DND-41 (cell line): ENCODE measurements around the gene VPS8.

Experiments
- ATAC-seq: fragments of 200-7000 bp; cut with Tn5 transposase; 3 replicates; pipeline ENCODE4 v1.9.1; 2021; ENCODE audit warnings: low read depth; ENCODE audit not compliant: insufficient read depth
- DNase-seq: peaks from one replicate; pipeline ENCODE4 v3.0.0-alpha.2; 2020
- H2AFZ ChIP-seq: 2 replicates; pipeline ENCODE4 v1.6.0; 2012; ENCODE audit warnings: low read depth, low read length
- H3K27ac ChIP-seq: 2 replicates; pipeline ENCODE4 v1.5.1; 2012; ENCODE audit warnings: low read length, inconsistent platforms
- H3K27me3 ChIP-seq: fragments of 200-600 bp; sonication (generic); 2 replicates; pipeline ENCODE4 v1.6.0; 2012; ENCODE audit warnings: low read length, mild to moderate bottlenecking, inconsistent platforms; ENCODE audit not compliant: insufficient read depth, poor library complexity
- H3K36me3 ChIP-seq: 2 replicates; pipeline ENCODE4 v1.5.1; 2012; ENCODE audit warnings: low read length, inconsistent platforms; ENCODE audit not compliant: insufficient read depth
- H3K4me1 ChIP-seq: 2 replicates; pipeline ENCODE4 v1.5.1; 2012; ENCODE audit warnings: mild to moderate bottlenecking, low read length; ENCODE audit not compliant: insufficient read depth
- H3K4me2 ChIP-seq: 2 replicates; pipeline ENCODE4 v1.6.0; 2012; ENCODE audit warnings: mild to moderate bottlenecking, moderate library complexity, low read length, inconsistent platforms; ENCODE audit not compliant: insufficient read depth
- H3K4me3 ChIP-seq, 2 experiments: fragments of 200-600 bp in 1 of 2; shearing (Covaris generic) in 1 of 2; 2 replicates each; pipeline ENCODE4 v1.5.1; 2012 to 2016; ENCODE audit warnings: inconsistent platforms in 2 of 2, low read length in 2 of 2, mild to moderate bottlenecking in 2 of 2, low read depth in 1 of 2, moderate library complexity in 1 of 2
- H3K79me2 ChIP-seq: 2 replicates; pipeline ENCODE4 v1.6.0; 2012; ENCODE audit warnings: low read length, inconsistent platforms; ENCODE audit not compliant: insufficient read depth
- H3K9ac ChIP-seq: 2 replicates; pipeline ENCODE4 v1.6.0; 2012; ENCODE audit warnings: low read depth, mild to moderate bottlenecking, inconsistent platforms, low read length, moderate library complexity
- H3K9me3 ChIP-seq: 2 replicates; pipeline ENCODE4 v1.5.1; 2012; ENCODE audit warnings: low read length, moderate library complexity, mild to moderate bottlenecking, inconsistent platforms; ENCODE audit not compliant: insufficient read depth, severe bottlenecking
- H4K20me1 ChIP-seq: 2 replicates; pipeline ENCODE4 v1.6.0; 2012; ENCODE audit warnings: low read length; ENCODE audit not compliant: insufficient read depth
- CTCF ChIP-seq: IDR thresholded peaks from 2 replicates; pipeline ENCODE4 v1.5.1; 2012; ENCODE audit warnings: borderline replicate concordance, low read length, moderate library complexity, mild to moderate bottlenecking; ENCODE audit not compliant: poor library complexity, severe bottlenecking; ENCODE audit errors: extremely low read depth
- EZH2 ChIP-seq: IDR thresholded peaks from 3 replicates; pipeline ENCODE4 v1.6.1; 2012; ENCODE audit warnings: borderline replicate concordance, low read depth, mild to moderate bottlenecking, moderate library complexity, low read length, inconsistent platforms; ENCODE audit not compliant: severe bottlenecking

VPS8 gene

GRCh38 chr3:184850201-184850600 lies 38.2 kb downstream of the VPS8 start:
- H3K9me3 ChIP-seq: no peaks in the 10 kb centered on the region
- DNase-seq: no peak

GRCh38 chr3:184857099-184857498 lies 45.1 kb downstream of the VPS8 start:
- TF ChIP-seq EZH2 (no peak), CTCF (no peak)
- no peak for ATAC-seq

More at GRCh38 chr3:184850201-184850600, 38.2 kb downstream of the VPS8 start:
- no peaks in the 10 kb centered on the region for H4K20me1 ChIP-seq
- no peaks in the 10 kb centered on the region for H3K27me3 ChIP-seq
- no peak overlapping the region for H3K9ac ChIP-seq
- no peak for ATAC-seq
- no peak overlapping the region for H3K4me2 ChIP-seq
- H3K79me2 ChIP-seq: no peaks in the 10 kb centered on the region
- H3K36me3 ChIP-seq: peaks cover 32% of the 10 kb centered on the region
- no peaks in the 10 kb centered on the region for H3K4me1 ChIP-seq
- H3K27ac ChIP-seq: no peak overlapping the region
- H3K4me3 ChIP-seq: no peak overlapping the region
- TF ChIP-seq CTCF (no peak), EZH2 (no peak)
- H2AFZ ChIP-seq: no peak overlapping the region

GRCh38 chr3:184864000-184864399 lies 52.0 kb downstream of the VPS8 start:
- H3K27me3 ChIP-seq: no peaks in the 10 kb centered on the region
- no peak overlapping the region for H3K4me2 ChIP-seq
- no peak for DNase-seq
- no peak overlapping the region for H3K4me3 ChIP-seq
- H3K27ac ChIP-seq: no peak overlapping the region
- no peak for ATAC-seq
- H3K79me2 ChIP-seq: no peaks in the 10 kb centered on the region
- no peaks in the 10 kb centered on the region for H4K20me1 ChIP-seq
- no peaks in the 10 kb centered on the region for H3K4me1 ChIP-seq
- peaks cover 42% of the 10 kb centered on the region for H3K36me3 ChIP-seq
- TF ChIP-seq CTCF (no peak), EZH2 (no peak)
- no peak overlapping the region for H3K9ac ChIP-seq
- H2AFZ ChIP-seq: no peak overlapping the region
- H3K9me3 ChIP-seq: no peaks in the 10 kb centered on the region

More at GRCh38 chr3:184857099-184857498, 45.1 kb downstream of the VPS8 start:
- Histone ChIP-seq H4K20me1 (no peaks in the 10 kb centered on the region), H2AFZ (no peak overlapping the region), H3K36me3 (peaks cover 38% of the 10 kb centered on the region), H3K27me3 (no peaks in the 10 kb centered on the region), H3K4me1 (no peaks in the 10 kb centered on the region), H3K27ac (no peak overlapping the region), H3K4me2 (no peak overlapping the region), H3K9me3 (no peaks in the 10 kb centered on the region), H3K79me2 (no peaks in the 10 kb centered on the region), H3K9ac (no peak overlapping the region), H3K4me3 (no peak overlapping the region)
- no peak for DNase-seq

- no peak overlapping the region for H3K27ac ChIP-seq
- H4K20me1 ChIP-seq: no peaks in the 10 kb centered on the region
- DNase-seq (no peak), ATAC-seq (no peak)
- no peak overlapping the region for H3K4me3 ChIP-seq
- peaks cover 47% of the 10 kb centered on the region for H3K36me3 ChIP-seq
- H3K79me2 ChIP-seq: no peaks in the 10 kb centered on the region
- H2AFZ ChIP-seq: no peak overlapping the region
- H3K9me3 ChIP-seq: no peaks in the 10 kb centered on the region
- no peak for TF ChIP-seq CTCF
- TF ChIP-seq EZH2: no peak
- no peak overlapping the region for H3K9ac ChIP-seq
- no peaks in the 10 kb centered on the region for H3K27me3 ChIP-seq
- no peak overlapping the region for H3K4me2 ChIP-seq
- H3K4me1 ChIP-seq: no peaks in the 10 kb centered on the region
Observed at GRCh38 chr3:184868477-184868876, 56.5 kb downstream of the VPS8 start.
